ENCODE measurements around the gene KIAA1217. TPM values are rescaled to one million over a fixed set of nuclear protein-coding genes. Genes with fewer than 3 reads are reported as not detected.
"Not testable (repeated sequence)": the region's sequence is repeated elsewhere in the genome, so short reads cannot be mapped to it uniquely, and the experiment has no call there.

KIAA1217 gene
- total RNA-seq, 6 experiments from 2014 or later: 10.4 to 25.5 (median 14.9) TPM

DNA sequence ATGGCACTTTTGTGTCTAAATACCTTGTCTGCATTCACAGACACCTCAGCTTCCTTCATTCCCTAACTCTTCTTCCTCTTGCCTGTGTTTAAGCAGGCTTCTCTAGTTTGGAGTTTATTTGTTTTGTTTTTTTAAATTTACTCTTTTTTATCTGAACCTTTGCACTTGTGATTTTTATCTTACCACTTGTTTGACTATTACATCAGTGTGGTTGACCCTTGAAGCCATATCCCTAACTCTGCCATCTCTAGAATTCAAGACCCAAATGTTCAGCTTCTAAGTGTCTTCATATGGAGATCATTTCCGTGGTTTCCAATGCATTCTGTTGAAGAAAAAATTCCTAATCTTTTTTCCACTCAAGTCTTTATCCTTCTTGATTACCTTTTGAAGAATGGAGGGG lies 233.3 kb downstream of the KIAA1217 start:
- ATAC-seq (peak; percentile 84 to 93 (median 86)), DNase-seq (no peak)
- no peak for TF ChIP-seq POLR2A (IDR thresholded peaks at IDR 0.05)
- TF ChIP-seq, protein P1, sequence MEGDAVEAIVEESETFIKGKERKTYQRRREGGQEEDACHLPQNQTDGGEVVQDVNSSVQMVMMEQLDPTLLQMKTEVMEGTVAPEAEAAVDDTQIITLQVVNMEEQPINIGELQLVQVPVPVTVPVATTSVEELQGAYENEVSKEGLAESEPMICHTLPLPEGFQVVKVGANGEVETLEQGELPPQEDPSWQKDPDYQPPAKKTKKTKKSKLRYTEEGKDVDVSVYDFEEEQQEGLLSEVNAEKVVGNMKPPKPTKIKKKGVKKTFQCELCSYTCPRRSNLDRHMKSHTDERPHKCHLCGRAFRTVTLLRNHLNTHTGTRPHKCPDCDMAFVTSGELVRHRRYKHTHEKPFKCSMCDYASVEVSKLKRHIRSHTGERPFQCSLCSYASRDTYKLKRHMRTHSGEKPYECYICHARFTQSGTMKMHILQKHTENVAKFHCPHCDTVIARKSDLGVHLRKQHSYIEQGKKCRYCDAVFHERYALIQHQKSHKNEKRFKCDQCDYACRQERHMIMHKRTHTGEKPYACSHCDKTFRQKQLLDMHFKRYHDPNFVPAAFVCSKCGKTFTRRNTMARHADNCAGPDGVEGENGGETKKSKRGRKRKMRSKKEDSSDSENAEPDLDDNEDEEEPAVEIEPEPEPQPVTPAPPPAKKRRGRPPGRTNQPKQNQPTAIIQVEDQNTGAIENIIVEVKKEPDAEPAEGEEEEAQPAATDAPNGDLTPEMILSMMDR (IDR thresholded peaks at IDR 0.05): no peak
- H3K27me3 ChIP-seq: no peaks in the 10 kb centered on the region
- 8% methylated on average over 1 of the region's 1 CpG for WGBS (ENCODE audit: insufficient coverage, low coverage, low lambda C conversion rate, missing lambda C conversion rate)
- intact Hi-C loops (cut with DNase I): no loop called here
- H3K36me3 ChIP-seq: no peaks in the 10 kb centered on the region
- H3K27ac ChIP-seq: peak overlapping the region in 1 of 3 donors; percentile 58
- peak overlapping the region in 1 of 3 donors; percentile 9 for H3K4me3 ChIP-seq
- no peaks in the 10 kb centered on the region for H3K9me3 ChIP-seq
- peaks cover 0 to 24% (median 11%) of the 10 kb centered on the region in 4 donors for H3K4me1 ChIP-seq

DNA sequence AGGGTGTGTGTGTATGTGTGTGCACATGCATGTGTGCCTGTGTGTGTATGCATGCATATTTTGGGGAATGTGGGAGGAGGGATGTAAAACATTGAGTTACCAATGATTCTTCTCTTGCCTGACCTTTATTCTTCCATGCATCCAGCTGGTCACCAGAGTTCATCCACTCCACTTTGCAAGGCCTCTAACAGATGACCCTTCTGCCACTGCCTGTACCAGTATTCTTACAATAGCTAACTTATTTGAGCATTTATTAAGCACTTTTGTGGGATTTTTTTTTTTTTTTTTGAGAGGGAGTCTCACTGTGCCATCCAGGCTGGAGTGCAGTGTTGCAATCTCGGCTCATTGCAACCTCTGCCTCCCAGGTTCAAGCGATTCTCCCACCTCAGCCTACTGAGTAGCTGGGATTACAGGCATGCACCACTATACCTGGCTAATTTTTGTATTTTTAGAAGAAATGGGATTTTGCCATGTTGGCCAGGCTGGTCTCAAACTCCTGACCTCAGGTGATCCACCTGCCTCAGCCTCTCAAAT lies 233.8 kb downstream of the KIAA1217 start:
- DNase-seq: peak in 2 of 3 donors; percentile 63 to 64
- ATAC-seq: peak; percentile 64 to 78 (median 72)
- H3K27me3 ChIP-seq; H3K9me3 ChIP-seq; intact Hi-C loops (cut with DNase I); H3K36me3 ChIP-seq: not testable (repeated sequence)
- H3K4me3 ChIP-seq: peak overlapping the region in 1 of 3 donors; percentile 9
- peaks cover 0 to 24% (median 11%) of the 10 kb centered on the region in 4 donors for H3K4me1 ChIP-seq
- 33% methylated on average over 2 of the region's 2 CpGs for WGBS (ENCODE audit: insufficient coverage, low coverage, low lambda C conversion rate, missing lambda C conversion rate)
- H3K27ac ChIP-seq: peak overlapping the region in 1 of 3 donors; percentile 58

DNA sequence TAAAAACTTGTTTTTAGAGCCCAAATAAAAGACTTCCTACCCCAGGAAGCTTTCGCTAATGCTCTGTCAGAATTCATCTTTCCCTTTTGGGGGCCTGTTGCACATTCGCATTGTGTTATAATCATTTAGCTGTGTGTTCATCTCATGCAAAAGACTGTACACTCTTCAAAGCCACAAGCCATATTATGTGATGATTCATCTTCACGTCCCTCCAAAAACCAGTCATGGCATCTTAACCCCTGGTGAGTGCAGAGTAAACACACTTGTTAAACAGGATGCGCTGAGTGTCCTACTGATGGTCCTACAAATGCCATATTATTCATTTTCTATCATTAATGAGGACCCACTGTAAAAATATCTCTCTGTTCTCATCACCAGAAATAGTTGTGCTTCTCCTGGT lies 235.4 kb downstream of the KIAA1217 start:
- H3K27me3 ChIP-seq: no peaks in the 10 kb centered on the region
- no peaks in the 10 kb centered on the region for H3K36me3 ChIP-seq
- no peak overlapping the region for H3K4me3 ChIP-seq
- 84% methylated on average over 4 of the region's 4 CpGs for WGBS (ENCODE audit: insufficient coverage, low coverage, low lambda C conversion rate, missing lambda C conversion rate)
- no peak for TF ChIP-seq POLR2A (IDR thresholded peaks at IDR 0.05)
- TF ChIP-seq, protein P1 (IDR thresholded peaks at IDR 0.05): no peak
- DNase-seq (no peak), ATAC-seq (no peak)
- intact Hi-C loops (cut with DNase I): no loop called here
- no peaks in the 10 kb centered on the region for H3K9me3 ChIP-seq
- H3K27ac ChIP-seq: no peak overlapping the region
- H3K4me1 ChIP-seq: peaks cover 0 to 26% (median 12%) of the 10 kb centered on the region in 4 donors

DNA sequence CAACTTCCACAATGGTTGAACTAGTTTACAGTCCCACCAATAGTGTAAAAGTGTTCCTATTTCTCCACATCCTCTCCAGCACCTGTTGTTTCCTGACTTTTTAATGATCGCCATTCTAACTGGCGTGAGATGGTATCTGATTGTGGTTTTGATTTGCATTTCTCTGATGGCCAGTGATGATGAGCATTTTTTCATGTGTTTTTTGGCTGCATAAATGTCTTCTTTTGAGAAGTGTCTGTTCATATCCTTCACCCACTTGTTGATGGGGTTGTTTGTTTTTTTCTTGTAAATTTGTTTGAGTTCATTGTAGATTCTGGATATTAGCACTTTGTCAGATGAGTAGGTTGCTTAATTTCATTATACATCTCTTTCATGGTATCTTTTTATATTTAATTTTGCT lies 237.0 kb downstream of the KIAA1217 start:
- H3K27me3 ChIP-seq; H3K4me3 ChIP-seq; intact Hi-C loops (cut with DNase I); DNase-seq; H3K36me3 ChIP-seq; ATAC-seq; H3K9me3 ChIP-seq; H3K27ac ChIP-seq: not testable (repeated sequence)
- H3K4me1 ChIP-seq: peaks cover 0 to 33% (median 13%) of the 10 kb centered on the region in 4 donors
- 89% methylated on average over 2 of the region's 2 CpGs for WGBS (ENCODE audit: insufficient coverage, low coverage, low lambda C conversion rate, missing lambda C conversion rate)

DNA sequence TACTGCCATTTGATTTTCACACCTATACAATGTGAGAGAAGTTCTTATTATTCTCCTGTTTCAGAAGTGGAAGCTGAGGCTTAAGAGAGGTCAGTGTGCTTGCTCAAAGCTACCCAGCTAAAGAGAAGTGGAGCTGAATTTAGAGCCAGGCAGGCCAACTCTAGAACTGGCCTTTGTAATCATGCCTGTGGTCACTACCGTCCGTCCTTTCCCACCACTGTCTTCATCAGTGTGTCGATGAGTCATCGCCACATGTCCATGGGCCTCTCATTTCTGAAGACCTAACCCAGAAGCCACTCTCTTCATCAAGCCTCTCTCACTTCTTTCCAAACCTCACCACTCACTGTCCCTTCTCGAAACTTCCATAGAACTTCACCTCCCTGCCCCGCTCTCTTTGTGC lies 237.8 kb downstream of the KIAA1217 start:
- ATAC-seq (no peak), DNase-seq (no peak)
- 92% methylated on average over 5 of the region's 6 CpGs for WGBS (ENCODE audit: insufficient coverage, low coverage, low lambda C conversion rate, missing lambda C conversion rate)
- no peak for TF ChIP-seq POLR2A (IDR thresholded peaks at IDR 0.05)
- TF ChIP-seq, protein P1 (IDR thresholded peaks at IDR 0.05): no peak
- H3K9me3 ChIP-seq: no peaks in the 10 kb centered on the region
- no peak overlapping the region for H3K4me3 ChIP-seq
- H3K27ac ChIP-seq: no peak overlapping the region
- intact Hi-C loops (cut with DNase I): no loop called here
- H3K4me1 ChIP-seq: peaks cover 0 to 25% (median 11%) of the 10 kb centered on the region in 4 donors
- H3K27me3 ChIP-seq: no peaks in the 10 kb centered on the region
- no peaks in the 10 kb centered on the region for H3K36me3 ChIP-seq
